Adipocyte (in vitro differentiated cells): ENCODE measurements around the gene RPAP3.
A peak's percentile ranks its signal among the peaks of the same experiment; 100 is the strongest.

ENCODE experiments used
- DNase-seq: peaks from one replicate; pipeline ENCODE4 v3.0.0-alpha.2; 2015; ENCODE audit warnings: low read depth
- H3K27me3 ChIP-seq: replicated peaks from 2 replicates; pipeline ENCODE4 v1.7.0; 2013; ENCODE audit warnings: mild to moderate bottlenecking, low read length, moderate library complexity; ENCODE audit not compliant: control insufficient read depth, insufficient read depth
- H3K36me3 ChIP-seq: 2 replicates; pipeline ENCODE4 v1.7.0; 2013; ENCODE audit warnings: low read length, mild to moderate bottlenecking, moderate library complexity; ENCODE audit not compliant: control insufficient read depth, insufficient read depth, severe bottlenecking
- H3K4me1 ChIP-seq: 2 replicates; pipeline ENCODE4 v1.7.0; 2013; ENCODE audit warnings: mild to moderate bottlenecking, low read length, moderate library complexity; ENCODE audit not compliant: control insufficient read depth, insufficient read depth
- H3K4me3 ChIP-seq: 2 replicates; pipeline ENCODE4 v1.7.0; 2013; ENCODE audit warnings: mild to moderate bottlenecking, low read length, moderate library complexity
- H3K9ac ChIP-seq: 2 replicates; pipeline ENCODE4 v1.7.0; 2013; ENCODE audit warnings: mild to moderate bottlenecking, low read length, moderate library complexity
- H3K9me3 ChIP-seq: 2 replicates; pipeline ENCODE4 v1.7.0; 2013; ENCODE audit warnings: mild to moderate bottlenecking, low read length, moderate library complexity; ENCODE audit not compliant: control insufficient read depth

The RPAP3 gene

DNA sequence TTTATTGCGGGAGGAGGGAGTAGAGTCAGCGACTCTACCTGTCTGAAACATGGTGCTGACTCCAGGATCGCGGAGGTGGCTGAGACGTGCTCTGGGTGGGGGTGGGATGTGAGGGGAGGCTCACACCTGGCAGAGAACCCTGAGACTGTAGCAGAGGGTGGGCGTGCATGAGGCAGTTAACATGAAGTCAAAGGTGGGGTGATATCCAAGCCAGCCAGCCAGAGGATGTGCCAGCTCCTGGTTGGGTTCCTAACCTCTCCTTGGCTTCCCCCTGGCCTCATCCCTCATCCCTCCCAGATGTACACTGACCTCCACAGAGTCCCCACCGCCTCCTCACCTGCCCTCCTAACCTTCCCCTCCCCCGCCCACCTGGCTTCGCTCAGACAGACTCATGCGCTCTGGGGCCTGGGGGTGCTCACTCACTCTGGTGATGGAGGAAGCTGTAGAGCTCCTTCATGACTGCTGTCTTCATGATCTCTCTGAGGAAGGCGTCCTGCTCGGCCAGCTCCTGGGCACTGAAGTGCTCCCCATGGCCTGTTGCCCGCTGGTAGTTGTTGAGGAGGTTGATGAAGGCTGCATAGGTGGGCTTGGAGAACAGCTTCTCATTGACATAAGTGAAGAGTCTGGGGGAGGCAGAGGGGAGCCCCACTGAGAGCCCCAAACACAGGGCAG lies 10.2 kb upstream of the RPAP3 start:
- no peak for DNase-seq

GRCh38 chr12:47715393-47715876 lies 9.6 kb upstream of the RPAP3 start:
- H3K9ac ChIP-seq = peak overlapping the region; percentile 66
- H3K9me3 ChIP-seq = no peaks in the 10 kb centered on the region
- H3K36me3 ChIP-seq = no peaks in the 10 kb centered on the region
- DNase-seq = peak; percentile 92
- peak overlapping the region; percentile 70 for H3K4me3 ChIP-seq
- H3K4me1 ChIP-seq = peaks cover 28% of the 10 kb centered on the region
- H3K27me3 ChIP-seq = no peaks in the 10 kb centered on the region

More for the DNA sequence above, 10.2 kb upstream of the RPAP3 start:
- Histone ChIP-seq H3K36me3 (no peaks in the 10 kb centered on the region), H3K9me3 (no peaks in the 10 kb centered on the region), H3K4me1 (peaks cover 28% of the 10 kb centered on the region), H3K27me3 (no peaks in the 10 kb centered on the region), H3K9ac (peak overlapping the region; percentile 66), H3K4me3 (peak overlapping the region; percentile 70)

- no peaks in the 10 kb centered on the region for H3K27me3 ChIP-seq
- no peak for DNase-seq
- H3K4me3 ChIP-seq = no peak overlapping the region
- peak overlapping the region; percentile 66 for H3K9ac ChIP-seq
- no peaks in the 10 kb centered on the region for H3K36me3 ChIP-seq
- peaks cover 28% of the 10 kb centered on the region for H3K4me1 ChIP-seq
- H3K9me3 ChIP-seq = no peaks in the 10 kb centered on the region
These were observed 9.1 kb upstream of the RPAP3 start for GRCh38 chr12:47714826-47715386.

DNA sequence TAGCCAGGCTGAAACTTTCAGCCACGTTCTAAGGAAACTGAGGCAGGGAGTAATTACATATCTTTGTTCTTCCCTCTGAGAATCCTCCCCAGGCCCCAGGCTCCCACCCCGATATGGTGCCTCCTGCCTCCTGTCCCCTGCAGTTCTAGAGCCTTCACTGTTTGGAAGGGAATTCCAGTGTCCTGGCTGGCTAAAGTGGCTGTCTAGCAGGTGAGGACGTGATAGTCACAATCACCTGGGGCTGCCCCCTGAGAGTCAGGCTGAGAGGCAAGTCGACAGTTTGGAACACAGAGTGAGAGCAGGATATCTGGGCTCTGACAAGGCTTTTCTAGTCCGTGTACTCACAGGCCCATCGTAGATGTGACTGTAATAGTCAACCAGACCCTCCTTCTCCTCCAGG lies 6.3 kb upstream of the RPAP3 start:
- H3K9ac ChIP-seq = no peak overlapping the region
- H3K27me3 ChIP-seq = no peaks in the 10 kb centered on the region
- DNase-seq = no peak
- H3K36me3 ChIP-seq = no peaks in the 10 kb centered on the region
- H3K9me3 ChIP-seq = no peaks in the 10 kb centered on the region
- H3K4me1 ChIP-seq = peaks cover 22% of the 10 kb centered on the region
- no peak overlapping the region for H3K4me3 ChIP-seq

DNA sequence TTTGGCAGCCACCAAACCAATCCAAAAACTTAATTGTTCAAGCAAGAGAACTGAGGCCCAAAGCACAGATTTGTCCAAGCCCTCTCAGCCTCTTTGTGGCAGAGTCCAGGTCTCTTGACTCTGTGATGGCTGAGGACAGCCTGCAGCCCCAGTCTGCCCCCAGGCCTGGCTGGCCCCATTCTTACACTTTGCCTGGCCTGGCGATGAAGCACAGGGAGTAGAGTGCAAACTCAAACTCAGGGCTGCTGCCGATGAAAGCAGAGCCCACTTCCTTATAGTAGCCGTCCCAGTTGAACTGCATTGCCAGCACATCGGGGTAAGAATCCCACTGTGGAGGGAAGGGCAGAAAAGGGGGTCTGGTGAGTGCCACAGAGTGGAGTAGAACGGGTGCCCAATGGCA lies 5.6 kb upstream of the RPAP3 start:
- Histone ChIP-seq H3K9ac (no peak overlapping the region), H3K36me3 (no peaks in the 10 kb centered on the region), H3K4me1 (peaks cover 20% of the 10 kb centered on the region), H3K9me3 (no peaks in the 10 kb centered on the region), H3K4me3 (no peak overlapping the region), H3K27me3 (no peaks in the 10 kb centered on the region)
- no peak for DNase-seq

DNA sequence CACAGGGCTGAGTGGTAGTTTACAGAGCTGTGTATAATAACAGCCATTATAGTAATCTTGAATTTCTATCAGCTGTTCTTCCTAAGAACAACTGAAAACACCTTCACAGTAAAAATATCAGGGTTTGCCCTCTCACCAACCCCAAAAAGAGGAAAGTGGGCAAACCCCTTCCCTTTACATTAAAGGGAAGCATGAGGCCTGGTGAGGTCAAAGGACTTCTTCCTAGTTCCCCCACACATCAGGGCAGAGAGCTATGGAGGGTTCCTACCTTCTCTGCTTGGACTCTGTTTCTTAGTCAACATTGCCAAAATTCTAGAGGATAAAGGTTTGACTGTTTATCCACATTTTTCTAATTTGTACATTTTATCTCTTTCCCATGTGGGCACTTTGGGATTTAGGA lies 4.4 kb upstream of the RPAP3 start:
- H3K9ac ChIP-seq = no peak overlapping the region
- no peak for DNase-seq
- H3K9me3 ChIP-seq = no peaks in the 10 kb centered on the region
- H3K36me3 ChIP-seq = no peaks in the 10 kb centered on the region
- no peaks in the 10 kb centered on the region for H3K27me3 ChIP-seq
- no peak overlapping the region for H3K4me3 ChIP-seq
- peaks cover 13% of the 10 kb centered on the region for H3K4me1 ChIP-seq

DNA sequence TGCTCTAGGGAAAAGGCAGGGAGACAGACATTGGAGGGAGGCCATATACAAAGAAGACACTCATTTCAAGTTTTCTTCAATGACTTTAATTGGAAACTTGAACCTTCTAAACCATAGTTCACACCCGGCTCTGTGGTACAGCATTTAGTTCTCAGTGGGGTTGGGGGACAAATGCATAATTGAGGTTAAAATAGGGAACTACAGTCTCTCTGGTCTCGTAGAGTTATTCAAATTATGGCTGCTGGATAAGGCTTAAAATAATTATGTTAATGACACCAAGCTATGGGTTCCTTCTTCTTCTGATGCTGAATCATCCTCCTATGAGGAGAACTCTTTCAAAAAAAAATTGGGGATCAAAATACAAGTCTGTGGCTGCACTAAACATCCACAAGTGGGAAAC lies 3.8 kb upstream of the RPAP3 start:
- Histone ChIP-seq H3K9me3 (no peaks in the 10 kb centered on the region), H3K4me1 (peaks cover 13% of the 10 kb centered on the region), H3K4me3 (no peak overlapping the region), H3K27me3 (no peaks in the 10 kb centered on the region), H3K36me3 (no peaks in the 10 kb centered on the region), H3K9ac (no peak overlapping the region)
- no peak for DNase-seq

GRCh38 chr12:47709237-47709636 lies 3.4 kb upstream of the RPAP3 start:
- H3K36me3 ChIP-seq = no peaks in the 10 kb centered on the region
- H3K4me1 ChIP-seq = peaks cover 13% of the 10 kb centered on the region
- H3K27me3 ChIP-seq = no peaks in the 10 kb centered on the region
- no peaks in the 10 kb centered on the region for H3K9me3 ChIP-seq
- H3K9ac ChIP-seq = no peak overlapping the region
- H3K4me3 ChIP-seq = no peak overlapping the region
- no peak for DNase-seq

DNA sequence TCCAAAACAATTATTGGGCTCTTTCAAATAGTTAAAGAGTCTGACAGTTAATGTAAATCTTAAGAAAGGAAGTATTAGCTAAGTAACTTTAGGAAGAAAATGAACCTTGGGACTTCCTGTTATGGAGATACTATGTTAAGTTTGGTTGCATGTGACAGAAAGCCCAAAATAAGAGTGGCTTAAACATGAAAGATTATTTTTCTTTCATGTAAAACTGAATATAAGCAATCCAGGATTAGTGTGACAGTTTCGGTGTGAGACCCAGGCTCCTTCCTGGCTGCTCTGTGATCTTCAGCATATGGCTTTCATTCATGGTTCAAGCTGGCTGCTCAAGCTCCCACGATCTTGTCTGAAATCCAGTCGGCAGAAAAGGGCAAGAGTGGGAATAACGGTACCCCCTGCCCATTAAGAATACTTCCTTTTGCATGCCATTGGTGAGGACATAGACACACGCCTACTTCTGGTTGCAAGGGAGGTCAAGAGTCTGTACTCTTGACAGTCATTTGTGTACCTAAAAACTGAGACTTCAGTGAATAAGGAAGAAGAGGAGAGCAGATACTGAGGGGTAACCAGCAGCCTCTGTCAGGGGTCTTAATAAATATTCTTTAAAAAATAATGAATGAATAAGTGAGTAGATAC lies 2.2 kb upstream of the RPAP3 start:
- Histone ChIP-seq H3K36me3 (no peaks in the 10 kb centered on the region), H3K9me3 (no peaks in the 10 kb centered on the region), H3K27me3 (no peaks in the 10 kb centered on the region), H3K9ac (no peak overlapping the region), H3K4me1 (peaks cover 13% of the 10 kb centered on the region), H3K4me3 (no peak overlapping the region)
- no peak for DNase-seq

DNA sequence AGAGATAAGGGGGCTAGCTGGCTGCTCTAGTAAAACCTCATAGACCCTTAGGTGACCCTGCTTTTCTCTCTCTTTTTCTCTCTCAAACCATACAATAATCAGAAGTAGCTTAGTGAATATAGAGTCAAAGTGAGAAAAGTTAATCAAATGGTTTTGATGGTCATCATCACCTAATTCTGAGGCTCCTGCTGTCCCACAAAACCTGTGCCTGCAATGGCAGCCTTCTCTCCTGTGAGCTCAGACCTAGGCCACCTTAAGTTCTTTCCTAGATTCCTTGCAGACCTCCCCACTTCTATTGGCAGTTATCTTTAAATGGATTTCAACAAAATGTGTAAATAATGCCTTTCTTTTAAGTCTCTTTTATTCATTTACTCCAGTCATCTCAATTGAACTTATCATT lies 1.5 kb upstream of the RPAP3 start:
- H3K4me1 ChIP-seq = peaks cover 13% of the 10 kb centered on the region

GRCh38 chr12:47705229-47705565 lies 633 bp downstream of the RPAP3 start:
- Histone ChIP-seq H3K9ac (peak overlapping the region; percentile 95), H3K36me3 (peaks cover 2% of the 10 kb centered on the region), H3K4me1 (peaks cover 13% of the 10 kb centered on the region), H3K9me3 (no peaks in the 10 kb centered on the region), H3K4me3 (peak overlapping the region; percentile 93), H3K27me3 (no peaks in the 10 kb centered on the region)
- DNase-seq = no peak

More for the DNA sequence above, 1.5 kb upstream of the RPAP3 start:
- no peaks in the 10 kb centered on the region for H3K36me3 ChIP-seq
- H3K9ac ChIP-seq = no peak overlapping the region
- H3K27me3 ChIP-seq = no peaks in the 10 kb centered on the region
- DNase-seq = no peak
- H3K4me3 ChIP-seq = no peak overlapping the region
- H3K9me3 ChIP-seq = no peaks in the 10 kb centered on the region
